A549 (cell line): ENCODE data around the gene AJUBA. TPM values are rescaled to one million over a fixed set of nuclear protein-coding genes. Genes with fewer than 3 reads are reported as not detected.

Experiments used
- ATAC-seq, 2 experiments: fragments of 200-7000 bp in 1 of 2; fragments of >200 bp in 1 of 2; cut with Nextera tagmentation in 1 of 2; cut with Tn5 transposase in 1 of 2; 3 replicates each; pipeline versions ENCODE4 v1.8.0 to v1.9.1; 2018 to 2020; ENCODE audit warnings: mild to moderate bottlenecking in 1 of 2, moderate library complexity in 1 of 2
- CTCF ChIA-PET: fragments of 300-600 bp; sonication (Branson Sonifier 250); formaldehyde crosslinking; extraction: SDS; loops from one replicate; lab custom pipeline; 2021; ENCODE audit warnings: antibody characterized with exemption, inconsistent platforms; lab: Yijun Ruan, JAX
- POLR2A ChIA-PET: fragments of 350-600 bp; formaldehyde crosslinking; extraction: SDS; loops from one replicate; lab custom pipeline; 2021; ENCODE audit warnings: antibody characterized with exemption, inconsistent platforms; lab: Yijun Ruan, JAX
- DNase-seq, 2 experiments: peaks; one replicate each; pipeline versions ENCODE4 v3.0.0 to v3.0.0-alpha.2; 2011 to 2016; ENCODE audit warnings: low read depth in 1 of 2, low spot score in 1 of 2
- FAIRE-seq: peaks from 2 replicates; lab custom pipeline; 2011; peaks lifted over from hg19 to GRCh38; lab: Jason Lieb, UNC
- H3K27ac ChIP-seq, 2 experiments: fragments of >200 bp; sonication (Bioruptor Twin); formaldehyde crosslinking; 3 replicates each; pipeline ENCODE4 v1.5.1; 2016 to 2017
- H3K4me1 ChIP-seq: fragments of >200 bp; sonication (Bioruptor Twin); formaldehyde crosslinking; 3 replicates; pipeline ENCODE4 v1.6.1; 2016
- H3K4me2 ChIP-seq: fragments of >200 bp; sonication (Bioruptor Twin); formaldehyde crosslinking; 3 replicates; pipeline ENCODE4 v1.6.1; 2016
- H3K4me3 ChIP-seq: fragments of >200 bp; sonication (Bioruptor Twin); formaldehyde crosslinking; 3 replicates; pipeline ENCODE4 v1.5.1; 2016
- H3K9me3 ChIP-seq: fragments of >200 bp; sonication (Bioruptor Twin); formaldehyde crosslinking; 3 replicates; pipeline ENCODE4 v1.6.1; 2016
- EHMT2 ChIP-seq: fragments of 200-600 bp; sonication (generic); IDR thresholded peaks from 2 replicates; pipeline ENCODE4 v1.6.1; 2016; ENCODE audit warnings: antibody characterized with exemption, low read depth, mild to moderate bottlenecking, moderate library complexity
- EP300 ChIP-seq, 2 experiments: fragments of >200 bp; sonication (Bioruptor Twin); formaldehyde crosslinking; IDR thresholded peaks; 2 replicates in 1 of 2; 3 replicates in 1 of 2; pipeline ENCODE4 v1.6.1; 2016 to 2017
- FOSL2 ChIP-seq, 2 experiments: fragments of 450-650 bp in 1 of 2; fragments of >200 bp in 1 of 2; sonication (Bioruptor Twin) in 1 of 2; formaldehyde crosslinking; IDR thresholded peaks; 2 replicates each; pipeline versions ENCODE4 v1.5.0 to v1.6.1; 2016 to 2020; ENCODE audit warnings: mild to moderate bottlenecking in 1 of 2, moderate library complexity in 1 of 2
- FOXS1 ChIP-seq: fragments of 250-450 bp; sonication (Bioruptor Pico); IDR thresholded peaks from 2 replicates; pipeline ENCODE4 v1.5.0; 2020; ENCODE audit warnings: mild to moderate bottlenecking, moderate library complexity
- HDAC2 ChIP-seq: fragments of 200-600 bp; sonication (generic); IDR thresholded peaks from 2 replicates; pipeline ENCODE4 v1.6.1; 2016
- HOXB13 ChIP-seq: fragments of 250-450 bp; sonication (Bioruptor Pico); IDR thresholded peaks from 2 replicates; pipeline ENCODE4 v1.5.0; 2020; ENCODE audit warnings: low read depth, mild to moderate bottlenecking, moderate library complexity
- JUN ChIP-seq, 2 experiments: fragments of >200 bp; sonication (Bioruptor Twin); formaldehyde crosslinking; IDR thresholded peaks; 2 replicates in 1 of 2; 3 replicates in 1 of 2; pipeline ENCODE4 v1.6.1; 2016 to 2017
- KDM5A ChIP-seq: fragments of 200-600 bp; sonication (generic); IDR thresholded peaks from 2 replicates; pipeline ENCODE4 v1.6.1; 2016; ENCODE audit warnings: antibody characterized with exemption, mild to moderate bottlenecking
- NR3C1 ChIP-seq: fragments of >200 bp; sonication (Bioruptor Twin); formaldehyde crosslinking; IDR thresholded peaks from 3 replicates; pipeline ENCODE4 v1.6.1; 2017
- POLR2A ChIP-seq: IDR thresholded peaks from 2 replicates; pipeline ENCODE4 v1.6.1; 2012; ENCODE audit warnings: mild to moderate bottlenecking, low read length
- RCOR1 ChIP-seq: fragments of 150-350 bp; IDR thresholded peaks from 2 replicates; pipeline ENCODE4 v1.6.1; 2014; ENCODE audit warnings: antibody characterized with exemption, low read length, low read depth
- SREBF2 ChIP-seq: fragments of 450-650 bp; IDR thresholded peaks from 2 replicates; pipeline ENCODE4 v1.6.1; 2014; ENCODE audit warnings: mild to moderate bottlenecking, moderate library complexity
- ZC3H11A ChIP-seq: fragments of 450-650 bp; IDR thresholded peaks from 2 replicates; pipeline ENCODE4 v1.6.1; 2014; ENCODE audit warnings: antibody characterized with exemption, mild to moderate bottlenecking
- ZFP36 ChIP-seq: fragments of 450-650 bp; IDR thresholded peaks from 2 replicates; pipeline ENCODE4 v1.6.1; 2014; ENCODE audit warnings: borderline replicate concordance; ENCODE audit not compliant: partially characterized antibody
- WGBS: methylation state at CpG from one replicate; pipeline ENCODE4 v1.1.6; 2017; ENCODE audit errors: missing lambda C conversion rate; 5-methylcytosine and 5-hydroxymethylcytosine counted together
- polyA plus RNA-seq, 4 experiments: library from polyadenylated mRNA; depleted of rRNA in 3 of 4; stranded (reverse); fragments of >200 nt; fragmentation: RNase III in 1 of 4; extraction: RNeasy Plus Mini Kit Qiagen cat#74134 plus additional on column Dnase treatment in 1 of 4; gene quantifications; 2 replicates in 3 of 4; 3 replicates in 1 of 4; pipeline ENCODE4 v1.2.3, GENCODE V29; 2011 to 2017
- TF ChIP-seq, protein P1 (sequence below): IDR thresholded peaks from 2 replicates; pipeline ENCODE4 v1.6.1; 2012
- TF ChIP-seq, protein P2 (sequence below): fragments of 200-600 bp; sonication (generic); IDR thresholded peaks from 2 replicates; pipeline ENCODE4 v1.6.1; 2016; ENCODE audit warnings: antibody characterized with exemption, mild to moderate bottlenecking, moderate library complexity
- TF ChIP-seq, protein P3 (sequence below): fragments of >200 bp; sonication (Bioruptor Twin); formaldehyde crosslinking; IDR thresholded peaks from 2 replicates; pipeline ENCODE4 v1.6.1; 2016
- TF ChIP-seq, protein P4 (sequence below): fragments of >200 bp; sonication (Bioruptor Twin); formaldehyde crosslinking; IDR thresholded peaks from 3 replicates; pipeline ENCODE4 v1.5.1; 2016
- TF ChIP-seq, protein P5 (sequence below): fragments of 250-450 bp; sonication (Bioruptor Pico); IDR thresholded peaks from 2 replicates; pipeline ENCODE4 v1.5.0; 2020; ENCODE audit warnings: low read depth, mild to moderate bottlenecking, moderate library complexity
- TF ChIP-seq, protein P6 (sequence below): fragments of >200 bp; sonication (Bioruptor Twin); formaldehyde crosslinking; IDR thresholded peaks from 3 replicates; pipeline ENCODE4 v1.6.1; 2016

Gene AJUBA
- polyA plus RNA-seq, 2 of the 4 experiments (the other 2 are of a cell fraction), result 53.4 to 98.0 TPM

DNA sequence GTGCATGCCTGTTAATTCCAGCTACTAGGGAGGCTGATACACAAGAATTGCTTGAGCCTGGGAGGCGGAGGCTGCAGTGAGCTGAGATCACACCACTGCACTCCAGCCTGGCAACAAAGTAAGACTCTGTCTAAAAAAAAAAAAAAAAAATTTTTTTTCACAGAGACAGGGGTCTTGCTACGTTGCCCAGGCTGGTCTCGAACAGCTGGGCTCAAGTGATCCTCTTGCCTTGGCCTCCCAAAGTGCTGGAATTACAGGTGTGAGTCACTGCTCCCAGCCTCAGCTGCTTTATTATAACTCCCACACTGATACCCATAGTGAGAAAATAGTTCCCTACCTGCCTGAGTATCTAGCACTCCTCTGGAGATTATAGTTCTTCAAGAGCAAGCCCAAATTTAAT lies 36.7 kb downstream of the AJUBA start:
- no peak overlapping the region for H3K4me3 ChIP-seq
- CTCF ChIA-PET, result interaction anchor here (0.5 to 10.6 kb wide), 12 partner anchors 11 to 360 kb away, joined by 3 to 83 read pairs (median 4); partner anchors contain the start of genes HAUS4 and PRMT5
- TF ChIP-seq, protein P1, sequence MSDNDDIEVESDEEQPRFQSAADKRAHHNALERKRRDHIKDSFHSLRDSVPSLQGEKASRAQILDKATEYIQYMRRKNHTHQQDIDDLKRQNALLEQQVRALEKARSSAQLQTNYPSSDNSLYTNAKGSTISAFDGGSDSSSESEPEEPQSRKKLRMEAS, result no peak
- TF ChIP-seq ZFP36, result no peak
- no peak for TF ChIP-seq JUN (IDR thresholded peaks at IDR 0.05)
- no peak for TF ChIP-seq POLR2A
- TF ChIP-seq, protein P2, sequence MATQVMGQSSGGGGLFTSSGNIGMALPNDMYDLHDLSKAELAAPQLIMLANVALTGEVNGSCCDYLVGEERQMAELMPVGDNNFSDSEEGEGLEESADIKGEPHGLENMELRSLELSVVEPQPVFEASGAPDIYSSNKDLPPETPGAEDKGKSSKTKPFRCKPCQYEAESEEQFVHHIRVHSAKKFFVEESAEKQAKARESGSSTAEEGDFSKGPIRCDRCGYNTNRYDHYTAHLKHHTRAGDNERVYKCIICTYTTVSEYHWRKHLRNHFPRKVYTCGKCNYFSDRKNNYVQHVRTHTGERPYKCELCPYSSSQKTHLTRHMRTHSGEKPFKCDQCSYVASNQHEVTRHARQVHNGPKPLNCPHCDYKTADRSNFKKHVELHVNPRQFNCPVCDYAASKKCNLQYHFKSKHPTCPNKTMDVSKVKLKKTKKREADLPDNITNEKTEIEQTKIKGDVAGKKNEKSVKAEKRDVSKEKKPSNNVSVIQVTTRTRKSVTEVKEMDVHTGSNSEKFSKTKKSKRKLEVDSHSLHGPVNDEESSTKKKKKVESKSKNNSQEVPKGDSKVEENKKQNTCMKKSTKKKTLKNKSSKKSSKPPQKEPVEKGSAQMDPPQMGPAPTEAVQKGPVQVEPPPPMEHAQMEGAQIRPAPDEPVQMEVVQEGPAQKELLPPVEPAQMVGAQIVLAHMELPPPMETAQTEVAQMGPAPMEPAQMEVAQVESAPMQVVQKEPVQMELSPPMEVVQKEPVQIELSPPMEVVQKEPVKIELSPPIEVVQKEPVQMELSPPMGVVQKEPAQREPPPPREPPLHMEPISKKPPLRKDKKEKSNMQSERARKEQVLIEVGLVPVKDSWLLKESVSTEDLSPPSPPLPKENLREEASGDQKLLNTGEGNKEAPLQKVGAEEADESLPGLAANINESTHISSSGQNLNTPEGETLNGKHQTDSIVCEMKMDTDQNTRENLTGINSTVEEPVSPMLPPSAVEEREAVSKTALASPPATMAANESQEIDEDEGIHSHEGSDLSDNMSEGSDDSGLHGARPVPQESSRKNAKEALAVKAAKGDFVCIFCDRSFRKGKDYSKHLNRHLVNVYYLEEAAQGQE, result no peak
- TF ChIP-seq FOSL2 (IDR thresholded peaks at IDR 0.05), result no peak
- no peak for TF ChIP-seq FOSL2 (CRISPR knock-in tag; IDR thresholded peaks at IDR 0.05)
- no peak for TF ChIP-seq NR3C1
- TF ChIP-seq ZC3H11A, result no peak
- TF ChIP-seq EHMT2, result no peak
- TF ChIP-seq KDM5A, result no peak
- TF ChIP-seq, protein P3, sequence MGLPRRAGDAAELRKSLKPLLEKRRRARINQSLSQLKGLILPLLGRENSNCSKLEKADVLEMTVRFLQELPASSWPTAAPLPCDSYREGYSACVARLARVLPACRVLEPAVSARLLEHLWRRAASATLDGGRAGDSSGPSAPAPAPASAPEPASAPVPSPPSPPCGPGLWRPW, result no peak
- no peak for TF ChIP-seq EP300 (IDR thresholded peaks at IDR 0.05)
- no peak overlapping the region for H3K27ac ChIP-seq
- DNase-seq (no peak), FAIRE-seq (no peak), ATAC-seq (no peak)
- WGBS, result 94% methylated on average over 3 of the region's 3 CpGs
- H3K4me2 ChIP-seq, result no peak overlapping the region
- POLR2A ChIA-PET, result no interaction called here
- H3K9me3 ChIP-seq, result no peaks in the 10 kb centered on the region
- H3K4me1 ChIP-seq, result no peaks in the 10 kb centered on the region

DNA sequence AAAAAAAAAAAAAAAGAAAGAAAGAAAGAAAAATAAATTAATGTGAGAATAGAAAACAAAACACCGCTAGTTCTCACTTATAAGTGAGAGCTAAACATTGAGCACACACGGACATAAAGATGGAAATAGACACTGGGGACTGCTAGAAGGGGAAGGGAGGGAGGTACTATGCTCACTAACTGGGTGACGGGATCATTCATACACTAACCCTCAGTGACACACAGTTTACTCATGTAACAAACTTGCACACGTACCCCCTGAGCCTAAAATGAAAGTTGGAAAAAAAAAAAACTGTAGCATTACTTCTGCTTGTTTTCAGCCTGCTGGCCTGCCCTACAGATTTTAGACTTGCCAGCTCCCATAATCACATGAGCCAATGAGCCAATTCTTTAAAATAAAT lies 42.7 kb downstream of the AJUBA start:
- ATAC-seq (no peak), FAIRE-seq (no peak), DNase-seq (no peak)
- Histone ChIP-seq H3K4me2 (no peak overlapping the region), H3K4me3 (no peak overlapping the region), H3K4me1 (no peaks in the 10 kb centered on the region), H3K27ac (no peak overlapping the region), H3K9me3 (no peaks in the 10 kb centered on the region)
- ChIA-PET CTCF (interaction anchor here (0.7 to 10.6 kb wide), 5 partner anchors 9 to 46 kb away, joined by 3 to 83 read pairs (median 3); partner anchors contain the start of gene PRMT5), POLR2A (interaction anchor here (0.5 kb wide), 1 partner anchor 38 kb away, joined by 3 read pairs; no protein-coding TSS in a partner anchor)
- TF ChIP-seq EHMT2, result no peak
- no peak for TF ChIP-seq SREBF2
- no peak for TF ChIP-seq FOXS1 (CRISPR knock-in tag)
- no peak for TF ChIP-seq HOXB13
- TF ChIP-seq, protein P4, sequence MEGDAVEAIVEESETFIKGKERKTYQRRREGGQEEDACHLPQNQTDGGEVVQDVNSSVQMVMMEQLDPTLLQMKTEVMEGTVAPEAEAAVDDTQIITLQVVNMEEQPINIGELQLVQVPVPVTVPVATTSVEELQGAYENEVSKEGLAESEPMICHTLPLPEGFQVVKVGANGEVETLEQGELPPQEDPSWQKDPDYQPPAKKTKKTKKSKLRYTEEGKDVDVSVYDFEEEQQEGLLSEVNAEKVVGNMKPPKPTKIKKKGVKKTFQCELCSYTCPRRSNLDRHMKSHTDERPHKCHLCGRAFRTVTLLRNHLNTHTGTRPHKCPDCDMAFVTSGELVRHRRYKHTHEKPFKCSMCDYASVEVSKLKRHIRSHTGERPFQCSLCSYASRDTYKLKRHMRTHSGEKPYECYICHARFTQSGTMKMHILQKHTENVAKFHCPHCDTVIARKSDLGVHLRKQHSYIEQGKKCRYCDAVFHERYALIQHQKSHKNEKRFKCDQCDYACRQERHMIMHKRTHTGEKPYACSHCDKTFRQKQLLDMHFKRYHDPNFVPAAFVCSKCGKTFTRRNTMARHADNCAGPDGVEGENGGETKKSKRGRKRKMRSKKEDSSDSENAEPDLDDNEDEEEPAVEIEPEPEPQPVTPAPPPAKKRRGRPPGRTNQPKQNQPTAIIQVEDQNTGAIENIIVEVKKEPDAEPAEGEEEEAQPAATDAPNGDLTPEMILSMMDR, result no peak
- no peak for TF ChIP-seq RCOR1
- TF ChIP-seq, protein P5, sequence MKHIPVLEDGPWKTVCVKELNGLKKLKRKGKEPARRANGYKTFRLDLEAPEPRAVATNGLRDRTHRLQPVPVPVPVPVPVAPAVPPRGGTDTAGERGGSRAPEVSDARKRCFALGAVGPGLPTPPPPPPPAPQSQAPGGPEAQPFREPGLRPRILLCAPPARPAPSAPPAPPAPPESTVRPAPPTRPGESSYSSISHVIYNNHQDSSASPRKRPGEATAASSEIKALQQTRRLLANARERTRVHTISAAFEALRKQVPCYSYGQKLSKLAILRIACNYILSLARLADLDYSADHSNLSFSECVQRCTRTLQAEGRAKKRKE (CRISPR knock-in tag), result no peak
- no peak for TF ChIP-seq FOSL2 (IDR thresholded peaks at IDR 0.05)
- no peak for TF ChIP-seq FOSL2 (CRISPR knock-in tag; IDR thresholded peaks at IDR 0.05)
- TF ChIP-seq, protein P6, sequence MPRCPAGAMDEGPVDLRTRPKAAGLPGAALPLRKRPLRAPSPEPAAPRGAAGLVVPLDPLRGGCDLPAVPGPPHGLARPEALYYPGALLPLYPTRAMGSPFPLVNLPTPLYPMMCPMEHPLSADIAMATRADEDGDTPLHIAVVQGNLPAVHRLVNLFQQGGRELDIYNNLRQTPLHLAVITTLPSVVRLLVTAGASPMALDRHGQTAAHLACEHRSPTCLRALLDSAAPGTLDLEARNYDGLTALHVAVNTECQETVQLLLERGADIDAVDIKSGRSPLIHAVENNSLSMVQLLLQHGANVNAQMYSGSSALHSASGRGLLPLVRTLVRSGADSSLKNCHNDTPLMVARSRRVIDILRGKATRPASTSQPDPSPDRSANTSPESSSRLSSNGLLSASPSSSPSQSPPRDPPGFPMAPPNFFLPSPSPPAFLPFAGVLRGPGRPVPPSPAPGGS, result no peak
- TF ChIP-seq HDAC2, result no peak
- WGBS, result 79% methylated on average over 4 of the region's 4 CpGs
